Midbrain (tissue), 1 donor: ENCODE results near the gene OR3A3.

Experiments used
- DNase-seq: peaks from one replicate; lab custom pipeline; 2025; lab: John Stamatoyannopoulos, UW

Gene OR3A3

DNA sequence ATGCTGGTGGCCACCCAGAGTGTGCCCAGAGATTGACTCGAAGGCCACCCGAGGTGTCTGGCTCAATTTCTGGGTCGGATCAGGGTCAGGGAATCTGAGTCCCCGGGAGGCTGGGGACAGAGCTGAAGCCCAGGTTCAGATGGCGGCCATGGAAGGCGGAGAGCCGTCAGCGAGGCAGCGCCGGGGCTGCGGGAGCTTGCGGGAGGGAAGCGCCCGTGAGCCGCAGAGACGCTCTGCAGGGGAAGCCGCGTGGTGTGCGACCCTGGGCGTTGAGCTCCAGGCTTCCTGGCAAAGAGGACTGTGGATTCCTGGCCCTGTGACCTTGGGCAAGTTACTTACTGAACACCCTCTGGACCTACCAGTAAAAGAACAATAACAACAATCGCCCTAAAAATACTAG, 61.0 kb downstream of the OR3A3 start:
- no peak for DNase-seq
